T follicular helper cell (primary cell): ENCODE results near the gene TAF6.

Source experiments
- DNase-seq: peaks from one replicate; pipeline ENCODE4 v3.0.0-alpha.2; 2020; ENCODE audit warnings: low read depth

TAF6 gene

GRCh38 chr7:100093054-100093453 is 26.1 kb downstream of the TAF6 start:
- DNase-seq, result no peak

- DNase-seq, result no peak
Measured at GRCh38 chr7:100091411-100092181, 27.6 kb downstream of the TAF6 start.

- no peak for DNase-seq
Measured at GRCh38 chr7:100090527-100091410, 28.4 kb downstream of the TAF6 start.

GRCh38 chr7:100089458-100090196 is 29.5 kb downstream of the TAF6 start:
- no peak for DNase-seq

- DNase-seq, result peak; percentile 86
Measured at GRCh38 chr7:100088621-100089457, 30.3 kb downstream of the TAF6 start, which contains the start of gene COPS6. Gene COPS6, plus strand, starts transcription at chr7:100088969. Its CDS starts 22 bp downstream, at chr7:100088991.

GRCh38 chr7:100088095-100088620 is 31.0 kb downstream of the TAF6 start:
- no peak for DNase-seq

GRCh38 chr7:100087055-100087750 is 32.0 kb downstream of the TAF6 start:
- no peak for DNase-seq

- no peak for DNase-seq
Measured at GRCh38 chr7:100085515-100085914, 33.6 kb downstream of the TAF6 start.

GRCh38 chr7:100082978-100083377 is 36.2 kb downstream of the TAF6 start:
- no peak for DNase-seq

- DNase-seq, result peak; percentile 95
Measured at GRCh38 chr7:100081535-100082102, 37.5 kb downstream of the TAF6 start, which contains the start of gene ZNF3. Gene ZNF3, minus strand, starts transcription at chr7:100081723. Its CDS starts 4,366 bp downstream, at chr7:100077357.

- no peak for DNase-seq
Measured at GRCh38 chr7:100080907-100081534, 38.1 kb downstream of the TAF6 start.

- no peak for DNase-seq
Measured at GRCh38 chr7:100079024-100079560, 40.1 kb downstream of the TAF6 start.

GRCh38 chr7:100077205-100077604 is 42.0 kb downstream of the TAF6 start:
- no peak for DNase-seq

GRCh38 chr7:100075418-100075817 is 43.7 kb downstream of the TAF6 start:
- DNase-seq, result no peak

GRCh38 chr7:100074841-100075240 is 44.3 kb downstream of the TAF6 start:
- no peak for DNase-seq

GRCh38 chr7:100072462-100072861 is 46.7 kb downstream of the TAF6 start:
- DNase-seq, result no peak

GRCh38 chr7:100071018-100071723 is 48.0 kb downstream of the TAF6 start:
- no peak for DNase-seq

- DNase-seq, result no peak
Measured at GRCh38 chr7:100069991-100070390, 49.2 kb downstream of the TAF6 start.
